Measurements from ENCODE around the gene TSPAN11. TPM values are rescaled to one million over a fixed set of nuclear protein-coding genes. Genes with fewer than 3 reads are reported as not detected.

Gene TSPAN11
- total and polyA plus RNA-seq, 2 experiments from 2014 or later, result 2.1 to 6.0 TPM

- TF ChIP-seq ZNF114 (CRISPR knock-in tag; IDR thresholded peaks at IDR 0.05) (no peak), CTCF (conservative IDR thresholded peaks at IDR 0.05; ENCODE audit: low read depth in 2 of 2) (no peak), POLR2AphosphoS5 (IDR thresholded peaks at IDR 0.05; ENCODE audit: low read depth) (no peak), EZH2 (IDR thresholded peaks at IDR 0.05; ENCODE audit: low read depth, unreplicated experiment) (no peak), EZH2phosphoT487 (IDR thresholded peaks at IDR 0.05; ENCODE audit: unreplicated experiment) (no peak), JUNB (IDR thresholded peaks at IDR 0.05; ENCODE audit: unreplicated experiment) (no peak), NANOG (IDR thresholded peaks at IDR 0.05; ENCODE audit: borderline replicate concordance) (no peak), ETS1 (IDR thresholded peaks at IDR 0.05) (no peak), STAT1 (IDR thresholded peaks at IDR 0.05; ENCODE audit: unreplicated experiment) (no peak), ZNF331 (CRISPR knock-in tag; IDR thresholded peaks at IDR 0.05; ENCODE audit: low read depth) (no peak), CREB1 (CRISPR knock-in tag; IDR thresholded peaks at IDR 0.05; ENCODE audit: low read depth) (no peak)
- H3K4me3 ChIP-seq, result no peak overlapping the region
- ATAC-seq (no peak), DNase-seq (ENCODE audit: low spot score) (no peak)
- no peaks in the 10 kb centered on the region for H3K36me3 ChIP-seq (ENCODE audit: insufficient read depth)
- no peak overlapping the region; the same call in 1 of the 2 replicates for H2AFZ ChIP-seq
- peaks cover 3% of the 10 kb centered on the region; the same call in 1 of the 2 replicates for H3K4me1 ChIP-seq (ENCODE audit: insufficient read depth)
- H3K9me3 Mint-ChIP-seq, result peaks cover 2% of the 10 kb centered on the region; the same call in 1 of the 3 replicates
- no peaks in the 10 kb centered on the region; the same call in 2 of the 3 replicates for H3K4me1 Mint-ChIP-seq
- H3K27me3 Mint-ChIP-seq (ENCODE audit: insufficient read depth, low read depth, poor library complexity), result peaks cover 5% of the 10 kb centered on the region
- H3K79me2 ChIP-seq (replicated peaks; ENCODE audit: insufficient read depth), result no peaks in the 10 kb centered on the region
- no peaks in the 10 kb centered on the region for H4K20me1 ChIP-seq (replicated peaks; ENCODE audit: insufficient read depth)
- H3K4me2 ChIP-seq, result no peak overlapping the region
- no peak overlapping the region for H3K4me3 Mint-ChIP-seq
- no peaks in the 10 kb centered on the region for H3K36me3 Mint-ChIP-seq (ENCODE audit: low read depth)
- H3F3A ChIP-seq (replicated peaks; ENCODE audit: low read depth), result no peaks in the 10 kb centered on the region
- no peaks in the 10 kb centered on the region for H3K27me3 ChIP-seq (ENCODE audit: insufficient read depth)
- H3K27ac ChIP-seq (ENCODE audit: low read depth), result no peak overlapping the region
- H3K9me2 ChIP-seq (ENCODE audit: insufficient read depth), result no peaks in the 10 kb centered on the region
- H3K27ac Mint-ChIP-seq, result no peak overlapping the region
Measured at GRCh38 chr12:30900351-30900750, 26.2 kb upstream of the TSPAN11 start.

GRCh38 chr12:30902001-30902400 is 24.5 kb upstream of the TSPAN11 start:
- no peak for DNase-seq (ENCODE audit: low spot score)

More at GRCh38 chr12:30902001-30902400, 24.5 kb upstream of the TSPAN11 start:
- peaks cover 2% of the 10 kb centered on the region; the same call in 1 of the 3 replicates for H3K9me3 Mint-ChIP-seq
- ATAC-seq, result no peak
- Histone ChIP-seq H3K4me2 (no peak overlapping the region), H3K79me2 (replicated peaks; ENCODE audit: insufficient read depth) (no peaks in the 10 kb centered on the region), H3K36me3 (ENCODE audit: insufficient read depth) (no peaks in the 10 kb centered on the region), H2AFZ (no peak overlapping the region), H3F3A (replicated peaks; ENCODE audit: low read depth) (no peaks in the 10 kb centered on the region), H3K4me1 (ENCODE audit: insufficient read depth) (peaks cover 5% of the 10 kb centered on the region; the same call in 1 of the 2 replicates), H3K4me3 (no peak overlapping the region), H4K20me1 (replicated peaks; ENCODE audit: insufficient read depth) (no peaks in the 10 kb centered on the region), H3K9me2 (ENCODE audit: insufficient read depth) (no peaks in the 10 kb centered on the region), H3K27me3 (ENCODE audit: insufficient read depth) (no peaks in the 10 kb centered on the region), H3K27ac (ENCODE audit: low read depth) (no peak overlapping the region)
- H3K4me1 Mint-ChIP-seq, result no peaks in the 10 kb centered on the region; the same call in 2 of the 3 replicates
- H3K27me3 Mint-ChIP-seq (ENCODE audit: insufficient read depth, low read depth, poor library complexity), result peaks cover 4% of the 10 kb centered on the region
- H3K27ac Mint-ChIP-seq, result no peak overlapping the region
- TF ChIP-seq ZNF462 (CRISPR knock-in tag; IDR thresholded peaks at IDR 0.05) (no peak), POLR2AphosphoS5 (IDR thresholded peaks at IDR 0.05; ENCODE audit: low read depth) (no peak)
- no peak overlapping the region for H3K4me3 Mint-ChIP-seq
- H3K36me3 Mint-ChIP-seq (ENCODE audit: low read depth), result no peaks in the 10 kb centered on the region

Measured in GM23338 (cell line).